Loucy (cell line): Measurements from ENCODE around the gene VPS13A.

ENCODE experiments used
- EZH2phosphoT487 ChIP-seq: fragments of 200-600 bp; IDR thresholded peaks from 2 replicates; pipeline ENCODE4 v1.6.1; 2018; ENCODE audit warnings: antibody characterized with exemption, mild to moderate bottlenecking, moderate library complexity, borderline replicate concordance
- TF ChIP-seq, protein P1 (sequence below): fragments of 200-600 bp; sonication (generic); conservative IDR thresholded peaks from 2 replicates; pipeline ENCODE4 v1.5.1; 2014; ENCODE audit warnings: mild to moderate bottlenecking, antibody characterized with exemption, low read length

DNA sequence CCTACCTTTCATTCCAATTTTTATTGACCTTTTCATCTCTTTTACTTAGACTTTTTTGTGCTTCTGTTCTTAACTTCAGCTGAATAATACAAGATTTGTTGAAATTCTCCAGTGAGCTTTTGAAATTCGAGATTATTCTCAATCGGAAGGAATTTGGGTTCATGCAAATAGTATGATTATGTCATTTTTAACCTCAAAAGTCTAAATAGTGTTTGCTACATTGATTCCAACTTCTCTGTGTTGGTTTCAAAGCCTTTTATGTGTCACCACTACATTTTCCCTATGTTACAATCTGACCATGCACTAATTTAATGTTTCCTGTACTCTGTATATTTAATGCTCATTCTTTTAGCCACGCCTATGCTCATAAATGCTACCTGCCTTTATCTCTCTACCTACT lies 44.1 kb downstream of the VPS13A start:
- TF ChIP-seq, protein P1, sequence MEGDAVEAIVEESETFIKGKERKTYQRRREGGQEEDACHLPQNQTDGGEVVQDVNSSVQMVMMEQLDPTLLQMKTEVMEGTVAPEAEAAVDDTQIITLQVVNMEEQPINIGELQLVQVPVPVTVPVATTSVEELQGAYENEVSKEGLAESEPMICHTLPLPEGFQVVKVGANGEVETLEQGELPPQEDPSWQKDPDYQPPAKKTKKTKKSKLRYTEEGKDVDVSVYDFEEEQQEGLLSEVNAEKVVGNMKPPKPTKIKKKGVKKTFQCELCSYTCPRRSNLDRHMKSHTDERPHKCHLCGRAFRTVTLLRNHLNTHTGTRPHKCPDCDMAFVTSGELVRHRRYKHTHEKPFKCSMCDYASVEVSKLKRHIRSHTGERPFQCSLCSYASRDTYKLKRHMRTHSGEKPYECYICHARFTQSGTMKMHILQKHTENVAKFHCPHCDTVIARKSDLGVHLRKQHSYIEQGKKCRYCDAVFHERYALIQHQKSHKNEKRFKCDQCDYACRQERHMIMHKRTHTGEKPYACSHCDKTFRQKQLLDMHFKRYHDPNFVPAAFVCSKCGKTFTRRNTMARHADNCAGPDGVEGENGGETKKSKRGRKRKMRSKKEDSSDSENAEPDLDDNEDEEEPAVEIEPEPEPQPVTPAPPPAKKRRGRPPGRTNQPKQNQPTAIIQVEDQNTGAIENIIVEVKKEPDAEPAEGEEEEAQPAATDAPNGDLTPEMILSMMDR, result no peak
- no peak for TF ChIP-seq EZH2phosphoT487
